GM12872 (cell line): Measurements from ENCODE around the gene BMPR1A.

Experiments used
- TF ChIP-seq, protein P1 (sequence below): IDR thresholded peaks from 3 replicates; pipeline ENCODE4 v1.5.1; 2011; ENCODE audit warnings: low read depth, mild to moderate bottlenecking, low read length, moderate library complexity; ENCODE audit not compliant: insufficient read depth

BMPR1A gene

DNA sequence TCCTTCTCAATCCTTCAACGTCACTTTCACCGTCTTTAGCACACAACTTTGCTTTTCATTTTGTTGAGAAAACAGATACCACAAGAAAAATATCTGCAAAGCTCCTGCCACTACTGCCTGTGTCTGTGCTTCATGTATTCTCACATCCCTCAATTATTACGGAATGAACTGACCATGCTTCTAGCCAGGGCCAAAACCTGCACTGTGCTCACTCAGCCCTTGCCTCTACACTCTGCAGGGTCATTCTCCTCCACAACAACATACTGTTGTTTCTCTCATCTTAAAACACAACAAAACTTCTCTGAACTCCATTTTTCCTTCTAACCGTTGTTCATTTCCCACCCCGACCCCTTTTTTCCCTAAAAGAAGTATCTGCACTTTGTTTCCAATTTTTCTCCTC lies 29.5 kb downstream of the BMPR1A start:
- TF ChIP-seq, protein P1, sequence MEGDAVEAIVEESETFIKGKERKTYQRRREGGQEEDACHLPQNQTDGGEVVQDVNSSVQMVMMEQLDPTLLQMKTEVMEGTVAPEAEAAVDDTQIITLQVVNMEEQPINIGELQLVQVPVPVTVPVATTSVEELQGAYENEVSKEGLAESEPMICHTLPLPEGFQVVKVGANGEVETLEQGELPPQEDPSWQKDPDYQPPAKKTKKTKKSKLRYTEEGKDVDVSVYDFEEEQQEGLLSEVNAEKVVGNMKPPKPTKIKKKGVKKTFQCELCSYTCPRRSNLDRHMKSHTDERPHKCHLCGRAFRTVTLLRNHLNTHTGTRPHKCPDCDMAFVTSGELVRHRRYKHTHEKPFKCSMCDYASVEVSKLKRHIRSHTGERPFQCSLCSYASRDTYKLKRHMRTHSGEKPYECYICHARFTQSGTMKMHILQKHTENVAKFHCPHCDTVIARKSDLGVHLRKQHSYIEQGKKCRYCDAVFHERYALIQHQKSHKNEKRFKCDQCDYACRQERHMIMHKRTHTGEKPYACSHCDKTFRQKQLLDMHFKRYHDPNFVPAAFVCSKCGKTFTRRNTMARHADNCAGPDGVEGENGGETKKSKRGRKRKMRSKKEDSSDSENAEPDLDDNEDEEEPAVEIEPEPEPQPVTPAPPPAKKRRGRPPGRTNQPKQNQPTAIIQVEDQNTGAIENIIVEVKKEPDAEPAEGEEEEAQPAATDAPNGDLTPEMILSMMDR, result no peak

DNA sequence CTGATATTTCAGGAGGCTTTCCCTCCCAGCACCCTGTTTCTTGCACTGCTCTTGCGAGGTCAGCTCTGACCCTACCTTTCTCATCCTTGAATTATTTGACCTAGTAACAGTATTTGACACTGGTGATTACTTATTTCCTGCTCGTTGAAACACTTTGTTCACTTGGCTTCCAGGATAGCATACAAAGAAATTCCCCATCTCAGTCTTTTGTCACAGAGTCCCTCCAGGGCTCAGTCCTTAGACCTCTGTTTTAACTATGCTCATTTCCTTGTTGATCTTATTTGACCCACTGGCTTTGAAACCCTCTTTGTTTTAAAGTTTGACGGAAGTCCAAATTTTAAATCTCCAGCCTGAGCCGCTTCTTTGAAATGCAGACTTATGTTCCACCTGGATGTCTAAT lies 29.9 kb downstream of the BMPR1A start:
- TF ChIP-seq, protein P1, result no peak

DNA sequence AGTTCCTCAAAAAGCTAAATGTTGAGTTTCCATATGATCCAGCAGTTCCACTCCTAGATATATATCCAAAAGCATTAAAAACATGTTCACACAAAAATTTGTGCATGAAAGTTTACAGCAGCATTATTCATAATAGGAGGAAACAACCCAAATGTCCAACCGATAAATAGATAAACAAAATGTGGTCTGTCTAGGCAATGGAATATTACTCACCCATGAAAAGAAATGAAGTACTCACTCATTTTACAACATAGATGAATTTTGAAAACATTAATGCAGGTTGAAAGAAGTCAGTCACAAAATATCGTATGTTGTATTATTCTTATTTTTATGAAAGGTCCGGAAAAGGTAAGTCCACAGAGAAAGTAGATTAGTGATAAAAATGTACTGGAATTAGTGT lies 34.0 kb downstream of the BMPR1A start:
- TF ChIP-seq, protein P1, result no peak

DNA sequence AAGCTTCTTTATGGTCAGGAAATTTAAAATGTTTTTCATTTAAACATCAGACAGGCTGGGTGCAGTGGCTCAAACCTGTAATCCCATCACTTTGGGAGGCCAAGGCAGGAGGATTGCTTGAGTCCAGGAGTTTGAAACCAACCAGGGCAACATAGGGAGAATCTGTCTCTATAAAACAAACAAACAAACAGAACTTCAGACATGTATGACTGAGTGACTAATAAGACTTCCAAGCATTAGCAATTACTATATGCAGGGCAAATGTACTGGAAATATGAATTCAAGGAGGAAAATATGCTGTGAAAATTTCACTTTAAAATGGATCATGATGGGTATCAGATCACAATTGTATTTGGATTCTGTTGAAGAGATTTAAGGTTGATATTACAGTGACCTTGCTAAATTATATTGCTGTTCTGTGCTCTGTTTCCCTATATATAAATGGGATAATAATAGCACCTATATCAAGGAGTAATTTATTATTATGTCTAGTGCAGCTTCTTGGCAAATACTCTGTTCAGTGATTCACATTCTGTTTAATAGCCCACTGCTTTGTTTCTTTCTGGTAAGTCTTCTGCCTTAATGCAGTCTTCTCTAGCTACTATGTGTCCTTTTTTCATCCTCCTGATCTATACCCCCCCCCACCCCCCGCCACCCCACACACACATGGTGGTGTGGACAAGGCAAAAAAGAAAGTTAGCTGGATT lies 36.2 kb downstream of the BMPR1A start:
- TF ChIP-seq, protein P1, result no peak

DNA sequence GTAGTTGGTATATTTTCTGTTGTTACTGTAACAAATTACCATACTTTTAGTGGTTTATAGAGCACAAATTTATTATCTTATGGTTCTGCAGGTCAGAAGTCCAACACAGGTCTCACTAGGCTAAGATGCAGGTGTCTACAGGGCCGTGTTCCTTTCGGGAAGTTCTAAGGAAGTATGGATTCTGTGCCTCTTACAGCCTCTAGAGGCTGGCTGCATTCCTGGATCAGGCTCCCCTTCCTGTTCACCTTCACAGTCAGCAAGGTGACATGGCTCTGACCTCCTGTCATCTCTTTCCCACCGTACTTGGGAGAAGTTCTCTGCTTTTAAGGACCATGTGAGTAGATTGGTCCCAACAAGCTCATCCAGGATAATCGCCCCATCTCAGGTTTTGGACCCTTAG lies 37.3 kb downstream of the BMPR1A start:
- TF ChIP-seq, protein P1, result no peak

DNA sequence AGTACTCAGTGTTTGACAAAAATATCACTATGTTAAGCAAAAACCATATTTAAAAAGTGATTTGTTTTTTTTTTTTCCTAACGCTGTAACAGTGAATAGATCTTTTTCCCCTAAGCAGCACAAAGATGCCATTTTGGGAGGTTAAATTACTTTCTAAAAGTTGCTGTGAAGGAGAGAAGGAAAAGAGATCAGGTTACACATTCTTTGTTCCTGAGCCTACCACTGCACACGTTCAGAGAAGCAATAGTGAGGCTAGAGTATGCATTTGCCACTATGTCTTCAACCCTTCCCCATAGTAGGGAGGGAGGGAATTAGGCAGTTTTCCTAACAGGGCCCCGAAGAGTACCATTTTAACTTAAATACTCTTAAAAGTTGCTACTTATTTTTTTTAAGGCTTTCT lies 38.9 kb downstream of the BMPR1A start:
- TF ChIP-seq, protein P1, result no peak

DNA sequence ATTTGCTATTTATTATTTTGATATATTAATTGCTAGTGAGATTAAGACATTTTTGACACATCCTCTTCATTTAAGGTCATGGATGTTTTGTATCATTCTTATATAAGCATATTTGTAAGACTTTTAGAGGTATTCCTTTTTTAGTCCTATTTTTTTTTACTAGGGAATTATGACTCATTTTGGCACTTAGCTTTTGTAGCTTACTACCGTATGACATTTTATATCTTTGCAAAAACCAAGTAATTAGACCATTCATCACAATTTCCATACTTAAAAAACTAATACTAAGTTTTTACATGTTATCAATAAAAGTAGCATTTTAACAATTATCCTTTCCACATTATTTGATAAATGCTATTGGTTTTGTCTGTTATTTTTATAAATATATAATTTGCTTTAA lies 41.6 kb downstream of the BMPR1A start:
- TF ChIP-seq, protein P1, result no peak
